Breast epithelium (tissue), 3 donors: ENCODE measurements around the gene TMEM45A.

Experiments used
- CTCF ChIP-seq, 3 donors: fragments of 450-650 bp; IDR thresholded peaks; one replicate each; pipeline ENCODE4 v1.5.1; 2016 to 2017; ENCODE audit warnings: antibody characterized with exemption in 3 of 3, mild to moderate bottlenecking in 3 of 3, moderate library complexity in 3 of 3
- POLR2AphosphoS5 ChIP-seq, 3 donors: sonication (generic); formaldehyde crosslinking; IDR thresholded peaks; one replicate each; pipeline ENCODE4 v1.6.1; 2017; ENCODE audit warnings: antibody characterized with exemption in 3 of 3

- TF ChIP-seq CTCF (IDR thresholded peaks at IDR 0.05): no peak
- TF ChIP-seq POLR2AphosphoS5 (IDR thresholded peaks at IDR 0.05): no peak
Observed at GRCh38 chr3:100562224-100562857, 69.9 kb downstream of the TMEM45A start.
